Psoas muscle (tissue), 8 donors: Measurements from ENCODE around the gene VGLL1. TPM values are rescaled to one million over a fixed set of nuclear protein-coding genes. Genes with fewer than 3 reads are reported as not detected.

Experiments used
- ATAC-seq, 4 donors: fragments of 200-7000 bp; cut with Tn5 transposase; one replicate each; pipeline ENCODE4 v1.9.1; 2020; ENCODE audit warnings: moderate library complexity in 3 of 4, mild to moderate bottlenecking in 2 of 4
- DNase-seq, 2 donors: peaks; one replicate each; pipeline ENCODE4 v3.0.0-alpha.2; 2020
- H3K27ac ChIP-seq: fragments of 200-600 bp; one replicate; pipeline ENCODE4 v1.8.0; 2022
- H3K27me3 ChIP-seq, 3 donors: fragments of 200-600 bp in 1 of 3; one replicate each; pipeline versions ENCODE4 v1.6.1 to v1.8.0; 2013 to 2022; ENCODE audit warnings: low read length in 2 of 3, mild to moderate bottlenecking in 2 of 3, moderate library complexity in 1 of 3; ENCODE audit not compliant: insufficient read depth in 3 of 3
- H3K36me3 ChIP-seq, 2 donors: fragments of 200-600 bp in 1 of 2; one replicate each; pipeline versions ENCODE4 v1.6.1 to v1.8.0; 2013 to 2022; ENCODE audit warnings: low read depth in 1 of 2, mild to moderate bottlenecking in 1 of 2, moderate library complexity in 1 of 2; ENCODE audit not compliant: insufficient read depth in 1 of 2
- H3K4me1 ChIP-seq: fragments of 200-600 bp; one replicate; pipeline ENCODE4 v1.8.0; 2022
- H3K4me3 ChIP-seq: fragments of 200-600 bp; one replicate; pipeline ENCODE4 v1.8.0; 2022; ENCODE audit warnings: mild to moderate bottlenecking
- H3K9me3 ChIP-seq: fragments of 200-600 bp; one replicate; pipeline ENCODE4 v1.8.0; 2022
- CTCF ChIP-seq: fragments of 200-600 bp; IDR thresholded peaks from one replicate; pipeline ENCODE4 v1.8.0; 2022; ENCODE audit warnings: antibody characterized with exemption
- WGBS, 3 donors: extraction: QIAGEN DNeasy Blood & Tissue Kit; methylation state at CpG; one replicate each; pipeline versions ENCODE4 v1.1.6 to v1.1.7; 2013; 5-methylcytosine and 5-hydroxymethylcytosine counted together
- intact Hi-C, 2 donors: fragments of 100-400 bp; cut with DNase I; formaldehyde crosslinking; loops; one replicate each; pipeline versions ENCODE4 v1.11.0 to v1.14.2; 2022
- polyA plus RNA-seq, 3 donors: library from polyadenylated mRNA; stranded (reverse); fragments of 200-250 nt; gene quantifications; one replicate each; pipeline ENCODE4 v1.2.3, GENCODE V29; 2013
- total RNA-seq, 4 donors: library from RNA; stranded (reverse); fragmentation: NEBNext Ultra II Directional in 2 of 4; extraction: Animal tissue kit (Norgen Biotek cat#: 25700) in 2 of 4; gene quantifications; one replicate each; pipeline versions ENCODE4 v1.2.1 to v1.2.4, GENCODE V29; 2021 to 2023
- donor health status: healthy with polysubstance abuse.
- donor health status: DM: no; HTN: no; CAD: no; lungs with moderate emphysema.
- donor health status: Bipolar disorder and iron deficiency.
- donor health status: healthy.
- donor health status: DM: yes; HTN: yes; CAD: no.
- donor health status: DM: no; HTN: no; CAD: no.
- donor health status: DM: no; HTN: no; CAD: no.
- donor health status: DM: yes; HTN: yes; CAD: no.

The VGLL1 gene
- total and polyA plus RNA-seq, 7 donors: not detected

- intact Hi-C loops: no loop called here
- TF ChIP-seq CTCF: no peak
- no peaks in the 10 kb centered on the region for H3K4me1 ChIP-seq
- H3K27me3 ChIP-seq: peaks cover 0 to 3% (median 0%) of the 10 kb centered on the region in 3 donors
- H3K27ac ChIP-seq: no peak overlapping the region
- 54 to 71% (median 70%) methylated on average over 1 of the region's 1 CpG for WGBS, 3 donors
- ATAC-seq (no peak), DNase-seq (no peak)
- no peaks in the 10 kb centered on the region for H3K36me3 ChIP-seq
- no peak overlapping the region for H3K4me3 ChIP-seq
- H3K9me3 ChIP-seq: no peaks in the 10 kb centered on the region
Observed at GRCh38 chrX:136588036-136588435, 56.0 kb downstream of the VGLL1 start.

- Histone ChIP-seq H3K27ac (no peak overlapping the region), H3K9me3 (no peaks in the 10 kb centered on the region), H3K36me3 (no peaks in the 10 kb centered on the region), H3K27me3 (peaks cover 0 to 3% (median 0%) of the 10 kb centered on the region in 3 donors), H3K4me1 (no peaks in the 10 kb centered on the region), H3K4me3 (no peak overlapping the region)
- DNase-seq (no peak), ATAC-seq (no peak)
- 77 to 96% (median 90%) methylated on average over 3 of the region's 3 CpGs for WGBS, 3 donors
- intact Hi-C loops: no loop called here
- TF ChIP-seq CTCF: no peak
Observed at GRCh38 chrX:136589966-136590365, 58.0 kb downstream of the VGLL1 start.

- TF ChIP-seq CTCF: no peak
- Histone ChIP-seq H3K4me3 (no peak overlapping the region), H3K36me3 (no peaks in the 10 kb centered on the region), H3K27me3 (peaks cover 0 to 7% (median 0%) of the 10 kb centered on the region in 3 donors), H3K9me3 (no peaks in the 10 kb centered on the region), H3K27ac (no peak overlapping the region), H3K4me1 (no peaks in the 10 kb centered on the region)
- intact Hi-C loops: no loop called here
- 83 to 97% (median 96%) methylated on average over 2 of the region's 2 CpGs for WGBS, 3 donors
- ATAC-seq (no peak), DNase-seq (no peak)
Observed at GRCh38 chrX:136597356-136597755, 65.3 kb downstream of the VGLL1 start.

GRCh38 chrX:136597954-136598353 is 65.9 kb downstream of the VGLL1 start:
- H3K4me1 ChIP-seq: no peaks in the 10 kb centered on the region
- ATAC-seq: no peak

More at GRCh38 chrX:136597954-136598353, 65.9 kb downstream of the VGLL1 start:
- H3K9me3 ChIP-seq: no peaks in the 10 kb centered on the region
- intact Hi-C loops: no loop called here
- no peak overlapping the region for H3K27ac ChIP-seq
- no peak for TF ChIP-seq CTCF
- no peak for DNase-seq
- no peak overlapping the region for H3K4me3 ChIP-seq
- H3K36me3 ChIP-seq: no peaks in the 10 kb centered on the region
- peaks cover 0 to 7% (median 0%) of the 10 kb centered on the region in 3 donors for H3K27me3 ChIP-seq
